Germinal center (tissue), 1 donor: Measurements from ENCODE around the gene STING1.
"Not testable (repeated sequence)": the region's sequence is repeated elsewhere in the genome, so short reads cannot be mapped to it uniquely, and the experiment has no call there.

Experiments used
- DNase-seq: peaks from one replicate; pipeline ENCODE4 v3.0.0; 2012; ENCODE audit warnings: mixed read lengths, low spot score

The STING1 gene

GRCh38 chr5:139462586-139463276 is 19.8 kb downstream of the STING1 start, which contains the start of gene ECSCR:
Gene ECSCR, minus strand, starts transcription at chr5:139462743. Its CDS starts 73 bp downstream, at chr5:139462670.
- DNase-seq, result no peak

GRCh38 chr5:139461698-139462097 is 20.9 kb downstream of the STING1 start:
- DNase-seq, result no peak

- no peak for DNase-seq
Measured at GRCh38 chr5:139461176-139461575, 21.4 kb downstream of the STING1 start.

- no peak for DNase-seq
Measured at GRCh38 chr5:139460455-139460854, 22.1 kb downstream of the STING1 start.

GRCh38 chr5:139459451-139459934 is 23.1 kb downstream of the STING1 start:
- DNase-seq, result no peak

- no peak for DNase-seq
Measured at GRCh38 chr5:139458580-139459407, 23.8 kb downstream of the STING1 start.

GRCh38 chr5:139457653-139458306 is 24.8 kb downstream of the STING1 start:
- no peak for DNase-seq

GRCh38 chr5:139457241-139457640 is 25.3 kb downstream of the STING1 start:
- no peak for DNase-seq

GRCh38 chr5:139456776-139457175 is 25.8 kb downstream of the STING1 start:
- no peak for DNase-seq

- no peak for DNase-seq
Measured at GRCh38 chr5:139454568-139455290, 27.8 kb downstream of the STING1 start.

GRCh38 chr5:139453683-139454567 is 28.6 kb downstream of the STING1 start:
- no peak for DNase-seq

- no peak for DNase-seq
Measured at GRCh38 chr5:139451878-139452660, 30.5 kb downstream of the STING1 start.

- no peak for DNase-seq
Measured at GRCh38 chr5:139451176-139451575, 31.4 kb downstream of the STING1 start.

- DNase-seq, result no peak
Measured at GRCh38 chr5:139446956-139447779, 35.4 kb downstream of the STING1 start.

- no peak for DNase-seq
Measured at GRCh38 chr5:139445325-139446170, 37.0 kb downstream of the STING1 start.

- no peak for DNase-seq
Measured at GRCh38 chr5:139443831-139444453, 38.6 kb downstream of the STING1 start.

- not testable (repeated sequence) for DNase-seq
Measured at GRCh38 chr5:139440416-139440815, 42.1 kb downstream of the STING1 start.
